H1 (cell line): Measurements from ENCODE around the gene CFAP54. TPM values are rescaled to one million over a fixed set of nuclear protein-coding genes. Genes with fewer than 3 reads are reported as not detected.

Experiments used
- CTCF ChIA-PET: fragments of 300-600 bp; sonication (Branson Sonifier 250); formaldehyde crosslinking; loops from one replicate; lab custom pipeline; 2021; ENCODE audit not compliant: partially characterized antibody; lab: Charles Lee
- POLR2A ChIA-PET: fragments of 300-600 bp; sonication (Branson Sonifier 250); formaldehyde crosslinking; loops from one replicate; lab custom pipeline; 2021; ENCODE audit warnings: inconsistent platforms; ENCODE audit not compliant: partially characterized antibody; lab: Charles Lee
- DNase-seq, 2 experiments: peaks; one replicate each; pipeline versions ENCODE4 v3.0.0 to v3.0.0-alpha.2; 2010 to 2022; ENCODE audit warnings: low spot score in 2 of 2, low read depth in 1 of 2, mixed read lengths in 1 of 2
- FAIRE-seq: peaks from 2 replicates; lab custom pipeline; 2011; peaks lifted over from hg19 to GRCh38; lab: Jason Lieb, UNC
- H2AFZ ChIP-seq: 2 replicates; pipeline ENCODE4 v1.8.1; 2012; ENCODE audit warnings: low read length, inconsistent platforms
- H2AK5ac ChIP-seq: 2 replicates; pipeline ENCODE4 v1.6.1; 2013; ENCODE audit warnings: low read depth, low read length
- H2BK120ac ChIP-seq: replicated peaks from 2 replicates; pipeline ENCODE3; 2013; ENCODE audit warnings: low read depth, low read length, inconsistent platforms
- H2BK12ac ChIP-seq: 2 replicates; pipeline ENCODE4 v1.6.1; 2013; ENCODE audit warnings: low read depth, low read length
- H2BK15ac ChIP-seq: 2 replicates; pipeline ENCODE4 v1.6.1; 2013; ENCODE audit warnings: low read length
- H2BK20ac ChIP-seq: 2 replicates; pipeline ENCODE4 v1.6.1; 2013; ENCODE audit warnings: low read length
- H2BK5ac ChIP-seq: 2 replicates; pipeline ENCODE4 v1.6.1; 2013; ENCODE audit warnings: low read depth, low read length
- H3K14ac ChIP-seq: 2 replicates; pipeline ENCODE4 v1.6.1; 2013; ENCODE audit warnings: inconsistent platforms; ENCODE audit not compliant: insufficient read length
- H3K18ac ChIP-seq: 2 replicates; pipeline ENCODE4 v1.6.1; 2013; ENCODE audit warnings: low read length; ENCODE audit errors: extremely low read depth
- H3K23ac ChIP-seq: 2 replicates; pipeline ENCODE4 v1.6.1; 2013; ENCODE audit warnings: inconsistent platforms; ENCODE audit not compliant: insufficient read length
- H3K23me2 ChIP-seq: 2 replicates; pipeline ENCODE4 v1.6.1; 2013; ENCODE audit warnings: low read depth, low read length
- H3K27ac ChIP-seq: 2 replicates; pipeline ENCODE4 v1.6.1; 2011; ENCODE audit warnings: low read depth, low read length, inconsistent platforms
- H3K27me3 ChIP-seq, 4 experiments: replicated peaks in 1 of 4; 1 replicate in 1 of 4; 2 replicates in 3 of 4; pipeline versions ENCODE4 v1.6.1 to v1.8.1; 2011 to 2013; ENCODE audit warnings: low read length in 3 of 4, mild to moderate bottlenecking in 3 of 4, inconsistent platforms in 2 of 4, mixed read lengths in 2 of 4, moderate library complexity in 1 of 4; ENCODE audit not compliant: control insufficient read depth in 3 of 4, insufficient read depth in 3 of 4; ENCODE audit errors: extremely low read depth in 1 of 4
- H3K36me3 ChIP-seq, 4 experiments: 2 replicates each; pipeline versions ENCODE4 v1.6.1 to v1.8.1; 2011 to 2013; ENCODE audit warnings: mild to moderate bottlenecking in 4 of 4, low read length in 3 of 4, moderate library complexity in 2 of 4, control low read depth in 1 of 4, inconsistent platforms in 1 of 4; ENCODE audit not compliant: insufficient read depth in 4 of 4, control insufficient read depth in 2 of 4
- H3K4ac ChIP-seq: replicated peaks from 2 replicates; pipeline ENCODE3; 2013; ENCODE audit warnings: low read length, low read depth, mixed read lengths, inconsistent platforms; ENCODE audit not compliant: insufficient read length
- H3K4me1 ChIP-seq, 4 experiments: replicated peaks in 1 of 4; 1 replicate in 1 of 4; 2 replicates in 3 of 4; pipeline versions ENCODE4 v1.6.1 to v1.8.1; 2011 to 2013; ENCODE audit warnings: low read length in 3 of 4, inconsistent platforms in 2 of 4, mixed read lengths in 1 of 4; ENCODE audit not compliant: insufficient read depth in 4 of 4, control insufficient read depth in 3 of 4
- H3K4me2 ChIP-seq, 2 experiments: 2 replicates each; pipeline versions ENCODE4 v1.6.1 to v1.8.1; 2011 to 2013; ENCODE audit warnings: low read depth in 2 of 2, low read length in 2 of 2, control low read depth in 1 of 2, inconsistent platforms in 1 of 2, mild to moderate bottlenecking in 1 of 2; ENCODE audit not compliant: insufficient read depth in 1 of 2
- H3K4me3 ChIP-seq, 4 experiments: fragments of 200-600, 300-600 bp in 1 of 4; sonication (generic), shearing (Covaris generic), sonication (Bioruptor Twin) in 1 of 4; 2 replicates each; pipeline versions ENCODE4 v1.5.1 to v1.8.1; 2011 to 2016; ENCODE audit warnings: low read length in 4 of 4, low read depth in 3 of 4, control low read depth in 2 of 4, inconsistent platforms in 2 of 4, mild to moderate bottlenecking in 2 of 4, mixed read lengths in 1 of 4, moderate library complexity in 1 of 4; ENCODE audit not compliant: insufficient read depth in 2 of 4; ENCODE audit errors: extremely low read depth in 1 of 4
- H3K56ac ChIP-seq: replicated peaks from 2 replicates; pipeline ENCODE3; 2013; ENCODE audit warnings: low read depth, mild to moderate bottlenecking, mixed read lengths, low read length, inconsistent platforms; ENCODE audit not compliant: insufficient read length
- H3K79me1 ChIP-seq: 2 replicates; pipeline ENCODE4 v1.6.1; 2013; ENCODE audit warnings: low read depth, low read length, control low read depth
- H3K79me2 ChIP-seq, 2 experiments: 2 replicates each; pipeline versions ENCODE4 v1.6.1 to v1.8.1; 2012 to 2013; ENCODE audit warnings: low read length in 2 of 2, mild to moderate bottlenecking in 2 of 2, inconsistent platforms in 1 of 2; ENCODE audit not compliant: insufficient read depth in 2 of 2, control insufficient read depth in 1 of 2
- H3K9ac ChIP-seq, 4 experiments: replicated peaks in 1 of 4; 1 replicate in 1 of 4; 2 replicates in 3 of 4; pipeline versions ENCODE4 v1.6.1 to v1.8.1; 2011 to 2013; ENCODE audit warnings: low read depth in 3 of 4, low read length in 3 of 4, control low read depth in 2 of 4, mild to moderate bottlenecking in 2 of 4, moderate library complexity in 2 of 4, inconsistent platforms in 1 of 4; ENCODE audit errors: extremely low read depth in 1 of 4
- H3K9me3 ChIP-seq, 2 experiments: 2 replicates each; pipeline versions ENCODE4 v1.6.1 to v1.8.1; 2012 to 2013; ENCODE audit warnings: mild to moderate bottlenecking in 2 of 2, moderate library complexity in 2 of 2, control low read depth in 1 of 2, inconsistent platforms in 1 of 2, low read depth in 1 of 2, low read length in 1 of 2, mixed read lengths in 1 of 2; ENCODE audit not compliant: insufficient read depth in 2 of 2
- H4K20me1 ChIP-seq, 2 experiments: replicated peaks in 1 of 2; 2 replicates each; pipeline versions ENCODE3 to v1.8.1; 2011 to 2013; ENCODE audit warnings: inconsistent platforms in 2 of 2, low read length in 2 of 2, mild to moderate bottlenecking in 1 of 2; ENCODE audit not compliant: insufficient read depth in 2 of 2, control insufficient read depth in 1 of 2
- H4K5ac ChIP-seq: 2 replicates; pipeline ENCODE4 v1.6.1; 2013; ENCODE audit warnings: low read length, low read depth, mixed read lengths, inconsistent platforms; ENCODE audit not compliant: insufficient read length
- H4K8ac ChIP-seq: 2 replicates; pipeline ENCODE4 v1.8.0; 2013; ENCODE audit warnings: mild to moderate bottlenecking, moderate library complexity, low read length, inconsistent platforms; ENCODE audit not compliant: insufficient read depth; ENCODE audit errors: extremely low read depth
- H4K91ac ChIP-seq: replicated peaks from 2 replicates; pipeline ENCODE3; 2013; ENCODE audit warnings: low read length, mixed read lengths, inconsistent platforms; ENCODE audit not compliant: insufficient read length
- ATF2 ChIP-seq: IDR thresholded peaks from 2 replicates; pipeline ENCODE4 v1.6.1; 2012; ENCODE audit warnings: low read length, inconsistent platforms
- BRCA1 ChIP-seq: IDR thresholded peaks from 2 replicates; pipeline ENCODE4 v1.6.1; 2012; ENCODE audit warnings: low read depth, low read length, improper control_type of control experiment
- CEBPB ChIP-seq: IDR thresholded peaks from 2 replicates; pipeline ENCODE4 v1.6.1; 2012; ENCODE audit warnings: low read depth, low read length
- CREB1 ChIP-seq: IDR thresholded peaks from 2 replicates; pipeline ENCODE4 v1.6.1; 2012; ENCODE audit warnings: inconsistent platforms
- HDAC6 ChIP-seq: IDR thresholded peaks from one replicate; pipeline ENCODE4 v1.7.1; 2012; ENCODE audit warnings: low read depth, mild to moderate bottlenecking, inconsistent platforms, low read length, moderate library complexity
- JUN ChIP-seq: IDR thresholded peaks from 2 replicates; pipeline ENCODE4 v1.6.1; 2011; ENCODE audit warnings: low read depth, mild to moderate bottlenecking, improper control_type of control experiment, low read length
- JUND ChIP-seq: IDR thresholded peaks from 2 replicates; pipeline ENCODE4 v1.6.1; 2011; ENCODE audit warnings: mild to moderate bottlenecking, improper control_type of control experiment, low read length
- NANOG ChIP-seq: IDR thresholded peaks from 2 replicates; pipeline ENCODE4 v1.6.1; 2011; ENCODE audit warnings: low read length, low read depth, mild to moderate bottlenecking, inconsistent platforms; ENCODE audit not compliant: insufficient read depth, poor library complexity, severe bottlenecking
- SIN3A ChIP-seq, 2 experiments: IDR thresholded peaks in 1 of 2; conservative IDR thresholded peaks in 1 of 2; 2 replicates each; pipeline ENCODE4 v1.6.1; 2011 to 2012; ENCODE audit warnings: low read length in 2 of 2, improper control_type of control experiment in 1 of 2, low read depth in 1 of 2, mild to moderate bottlenecking in 1 of 2
- SIX5 ChIP-seq: IDR thresholded peaks from 2 replicates; pipeline ENCODE4 v1.6.1; 2011; ENCODE audit warnings: mild to moderate bottlenecking, low read depth, low read length
- SRF ChIP-seq: IDR thresholded peaks from 2 replicates; pipeline ENCODE4 v1.6.1; 2011; ENCODE audit warnings: mild to moderate bottlenecking, low read depth, low read length, moderate library complexity
- USF2 ChIP-seq: IDR thresholded peaks from 2 replicates; pipeline ENCODE4 v1.6.1; 2011; ENCODE audit warnings: low read length, improper control_type of control experiment
- WGBS, 2 experiments: shearing (Covaris generic) in 1 of 2; methylation state at CpG; one replicate each; pipeline versions ENCODE4 v1.1.6 to v1.1.7; 2013 to 2015; ENCODE audit warnings: low lambda C conversion rate in 2 of 2, mixed read lengths in 2 of 2, inconsistent platforms in 1 of 2, low coverage in 1 of 2, missing lambda C conversion rate in 1 of 2; ENCODE audit not compliant: insufficient replicate concordance in 2 of 2, insufficient coverage in 1 of 2, insufficient read length in 1 of 2; ENCODE audit errors: extremely low coverage in 1 of 2, missing lambda C conversion rate in 1 of 2; 5-methylcytosine and 5-hydroxymethylcytosine counted together
- polyA plus RNA-seq, 7 experiments: library from polyadenylated mRNA; depleted of rRNA in 3 of 7; stranded (reverse) in 5 of 7; unstranded in 2 of 7; fragments of >200 nt in 5 of 7; fragments of 200-250 nt in 2 of 7; gene quantifications; 1 replicate in 5 of 7; 2 replicates in 1 of 7; 4 replicates in 1 of 7; pipeline versions ENCODE4 v1.2.1 to v1.2.3, GENCODE V29; 2011 to 2013; ENCODE audit warnings: missing spikeins in 2 of 7, mixed read lengths in 2 of 7
- total RNA-seq: library from RNA; stranded (reverse); fragmentation: NEBNext Ultra II Directional; extraction: Animal tissue kit (Norgen Biotek cat#: 25700); gene quantifications from 2 replicates; pipeline ENCODE4 v1.2.1, GENCODE V29; 2021

Gene CFAP54
- total and polyA plus RNA-seq, 2 of the 8 experiments (the other 6 are each of a cell fraction or from before 2014, with no cell fraction given), result 0.17 to 0.33 TPM

- TF ChIP-seq HDAC6 (no peak), NANOG (no peak), JUND (no peak), JUN (no peak), BRCA1 (no peak), CREB1 (no peak), SRF (no peak), USF2 (no peak), CEBPB (no peak), SIX5 (no peak), ATF2 (no peak), SIN3A (conservative IDR thresholded peaks at IDR 0.05 in 1 of 2, IDR thresholded peaks at IDR 0.05 in 1 of 2; ENCODE audit: low read depth in 1 of 2, low read length in 2 of 2) (no peak)
- no peak overlapping the region for H4K5ac ChIP-seq
- H3K4me3 ChIP-seq, result no peak overlapping the region
- no peak overlapping the region for H2AFZ ChIP-seq
- DNase-seq, result no peak
- H3K36me3 ChIP-seq, result no peaks in the 10 kb centered on the region
- ChIA-PET CTCF (interaction anchor here (1.1 kb wide), 1 partner anchor 8 kb away, joined by 3 read pairs; no protein-coding TSS in a partner anchor), POLR2A (no interaction called here)
- H3K23me2 ChIP-seq, result 0 out of 2 replicates have a peak, but pooled peaks cover 2% of the 10 kb centered on the region
- H3K23ac ChIP-seq, result no peak overlapping the region
- H3K14ac ChIP-seq, result peak overlapping the region; percentile 33
- H2BK120ac ChIP-seq, result no peak overlapping the region
- H3K4me1 ChIP-seq, result no peaks in the 10 kb centered on the region
- no peak overlapping the region for H3K56ac ChIP-seq
- H3K9me3 ChIP-seq, result no peaks in the 10 kb centered on the region
- no peaks in the 10 kb centered on the region for H4K20me1 ChIP-seq
- no peak overlapping the region for H2AK5ac ChIP-seq
- H3K18ac ChIP-seq, result no peak overlapping the region
- no peak overlapping the region for H2BK5ac ChIP-seq
- H3K4ac ChIP-seq, result no peak overlapping the region
- no peak overlapping the region for H4K91ac ChIP-seq
- H3K79me2 ChIP-seq, result no peaks in the 10 kb centered on the region
- no peak overlapping the region for H2BK20ac ChIP-seq
- H3K79me1 ChIP-seq, result no peaks in the 10 kb centered on the region
- FAIRE-seq, result no peak
- WGBS, 2 experiments, result 92% methylated on average over 6 of the region's 6 CpGs; no CpG with 5 or more reads in 1 of the 2 experiments
- H3K9ac ChIP-seq, result no peak overlapping the region
- H3K27ac ChIP-seq, result no peak overlapping the region
- no peak overlapping the region for H3K4me2 ChIP-seq
- H3K27me3 ChIP-seq, result no peaks in the 10 kb centered on the region
- H2BK12ac ChIP-seq, result no peak overlapping the region
- H2BK15ac ChIP-seq, result no peak overlapping the region
- no peak overlapping the region for H4K8ac ChIP-seq
Measured at GRCh38 chr12:96701856-96702255, 212.5 kb downstream of the CFAP54 start.
